HCT116 (cell line): ENCODE results near the gene C18orf54. TPM values are rescaled to one million over a fixed set of nuclear protein-coding genes. Genes with fewer than 3 reads are reported as not detected.

ENCODE experiments used
- ATAC-seq: fragments of 200-7000 bp; cut with Tn5 transposase; 2 replicates; pipeline ENCODE4 v1.9.1; 2020; ENCODE audit warnings: mild to moderate bottlenecking, moderate library complexity
- BruUV-seq: library from RNA; stranded (reverse); fragments of 400-500 nt; replicated peaks from 2 replicates; lab custom pipeline; 2021; lab: Mats Ljungman, UMichigan
- CTCF ChIA-PET: fragments of 300-600 bp; sonication (Branson Sonifier 250); formaldehyde crosslinking; loops from one replicate; lab custom pipeline; 2021; ENCODE audit warnings: antibody characterized with exemption; lab: Charles Lee
- POLR2A ChIA-PET: fragments of 300-600, 350-600 bp; sonication (Branson Sonifier 250); formaldehyde crosslinking; loops from one replicate; lab custom pipeline; 2021; ENCODE audit warnings: antibody characterized with exemption; lab: Charles Lee
- RAD21 ChIA-PET, 2 experiments: fragments of 300-600 bp; sonication (Branson Sonifier 250); formaldehyde crosslinking; loops; one replicate each; lab custom pipeline; 2023; ENCODE audit warnings: low total read pairs in 2 of 2; ENCODE audit not compliant: uncharacterized antibody in 2 of 2, unreplicated experiment in 2 of 2, low non-redundant PET in 1 of 2; lab: Charles Lee
- DNase-seq: peaks from one replicate; pipeline ENCODE4 v3.0.0-alpha.2; 2010; ENCODE audit warnings: low read depth, low spot score
- H2AFZ ChIP-seq: fragments of 200-600 bp; shearing (Covaris generic), sonication (generic); 2 replicates; pipeline ENCODE4 v1.6.1; 2017; ENCODE audit warnings: low read depth, mixed run types, mixed read lengths, antibody characterized with exemption, low read length; ENCODE audit not compliant: poor library complexity, severe bottlenecking
- H3K27ac ChIP-seq: 2 replicates; pipeline ENCODE4 v1.5.1; 2012; ENCODE audit warnings: low read depth, low read length
- H3K27me3 ChIP-seq: fragments of 200-600 bp; sonication (generic); 2 replicates; pipeline ENCODE4 v1.6.1; 2016; ENCODE audit warnings: mixed run types, low read length, mixed read lengths; ENCODE audit not compliant: insufficient read depth
- H3K36me3 ChIP-seq, 2 experiments: fragments of 200-500 bp in 1 of 2; fragments of 200-600 bp in 1 of 2; sonication (Bioruptor generic) in 1 of 2; sonication (generic) in 1 of 2; 2 replicates each; pipeline versions ENCODE4 v1.5.1 to v1.6.1; 2014 to 2016; ENCODE audit warnings: low read length in 2 of 2, inconsistent platforms in 1 of 2, mixed read lengths in 1 of 2, mixed run types in 1 of 2; ENCODE audit not compliant: insufficient read depth in 2 of 2, control insufficient read depth in 1 of 2
- H3K4me1 ChIP-seq, 2 experiments: fragments of 200-600 bp in 1 of 2; sonication (generic) in 1 of 2; 2 replicates each; pipeline versions ENCODE4 v1.5.1 to v1.6.1; 2012 to 2017; ENCODE audit warnings: low read length in 2 of 2, inconsistent platforms in 1 of 2, mild to moderate bottlenecking in 1 of 2, mixed read lengths in 1 of 2, mixed run types in 1 of 2, moderate library complexity in 1 of 2; ENCODE audit not compliant: insufficient read depth in 2 of 2, control insufficient read depth in 1 of 2
- H3K4me2 ChIP-seq: fragments of 200-600 bp; sonication (generic); 2 replicates; pipeline ENCODE4 v1.6.1; 2017; ENCODE audit warnings: mixed run types, low read length, mixed read lengths
- H3K4me3 ChIP-seq, 2 experiments: fragments of 200-600 bp in 1 of 2; sonication (generic) in 1 of 2; replicated peaks in 1 of 2; 2 replicates each; pipeline ENCODE4 v1.5.1; 2011 to 2016; ENCODE audit warnings: low read length in 2 of 2, control low read depth in 1 of 2, low read depth in 1 of 2, mild to moderate bottlenecking in 1 of 2, mixed read lengths in 1 of 2, mixed run types in 1 of 2
- H3K79me2 ChIP-seq: fragments of 200-600 bp; sonication (generic); 2 replicates; pipeline ENCODE4 v1.6.1; 2017; ENCODE audit warnings: mild to moderate bottlenecking, mixed run types, low read length, moderate library complexity, mixed read lengths; ENCODE audit not compliant: insufficient read depth
- H3K9ac ChIP-seq: fragments of 200-600 bp; sonication (generic); 2 replicates; pipeline ENCODE4 v1.6.1; 2016; ENCODE audit warnings: low read length, mixed read lengths
- H3K9me2 ChIP-seq: fragments of 200-600 bp; sonication (generic), shearing (Covaris generic); 2 replicates; pipeline ENCODE4 v1.6.1; 2017; ENCODE audit warnings: mixed run types, mild to moderate bottlenecking, moderate library complexity; ENCODE audit not compliant: insufficient read depth
- H3K9me3 ChIP-seq, 2 experiments: fragments of 200-500 bp in 1 of 2; fragments of 200-600 bp in 1 of 2; sonication (Bioruptor generic) in 1 of 2; sonication (generic) in 1 of 2; 2 replicates each; pipeline ENCODE4 v1.6.1; 2014 to 2017; ENCODE audit warnings: low read length in 2 of 2, mixed read lengths in 2 of 2, inconsistent platforms in 1 of 2, low read depth in 1 of 2, mild to moderate bottlenecking in 1 of 2, mixed run types in 1 of 2, moderate library complexity in 1 of 2; ENCODE audit not compliant: control insufficient read depth in 1 of 2, insufficient read depth in 1 of 2
- H4K20me1 ChIP-seq: fragments of 200-600 bp; sonication (generic), shearing (Covaris generic); 2 replicates; pipeline ENCODE4 v1.6.1; 2017; ENCODE audit warnings: mixed run types, mild to moderate bottlenecking, moderate library complexity; ENCODE audit not compliant: insufficient read depth
- CEBPB ChIP-seq: IDR thresholded peaks from 2 replicates; pipeline ENCODE4 v1.6.1; 2012; ENCODE audit warnings: low read depth
- EGR1 ChIP-seq: IDR thresholded peaks from 2 replicates; pipeline ENCODE4 v1.6.1; 2012; ENCODE audit warnings: low read depth
- ELF1 ChIP-seq: IDR thresholded peaks from 2 replicates; pipeline ENCODE4 v1.6.1; 2012; ENCODE audit warnings: low read depth, borderline replicate concordance
- EZH2 ChIP-seq: fragments of 200-600 bp; sonication (generic); IDR thresholded peaks from 2 replicates; pipeline ENCODE4 v1.6.1; 2017; ENCODE audit warnings: antibody characterized with exemption, mixed run types
- EZH2phosphoT487 ChIP-seq: fragments of 200-600 bp; IDR thresholded peaks from 2 replicates; pipeline ENCODE4 v1.6.1; 2018; ENCODE audit warnings: antibody characterized with exemption, borderline replicate concordance
- FOSL1 ChIP-seq: IDR thresholded peaks from 2 replicates; pipeline ENCODE4 v1.6.1; 2012; ENCODE audit warnings: low read depth
- JUND ChIP-seq: IDR thresholded peaks from 2 replicates; pipeline ENCODE4 v1.6.1; 2012
- POLR2A ChIP-seq: IDR thresholded peaks from 2 replicates; pipeline ENCODE4 v1.7.0; 2011; ENCODE audit warnings: borderline replicate concordance; ENCODE audit not compliant: insufficient read depth, insufficient read length; ENCODE audit errors: extremely low read depth
- POLR2AphosphoS5 ChIP-seq: IDR thresholded peaks from 2 replicates; pipeline ENCODE4 v1.6.1; 2011; ENCODE audit warnings: mild to moderate bottlenecking, low read depth, low read length, moderate library complexity
- SIN3A ChIP-seq: IDR thresholded peaks from 2 replicates; pipeline ENCODE4 v1.6.1; 2012; ENCODE audit warnings: low read depth
- SP1 ChIP-seq: IDR thresholded peaks from 2 replicates; pipeline ENCODE4 v1.6.1; 2012; ENCODE audit warnings: low read depth
- SRF ChIP-seq: IDR thresholded peaks from 2 replicates; pipeline ENCODE4 v1.6.1; 2012; ENCODE audit warnings: low read depth
- YY1 ChIP-seq: IDR thresholded peaks from 2 replicates; pipeline ENCODE4 v1.6.1; 2011; ENCODE audit warnings: low read length, low read depth, moderate library complexity, mild to moderate bottlenecking; ENCODE audit not compliant: insufficient replicate concordance; ENCODE audit errors: extremely low read depth
- ZNF274 ChIP-seq: fragments of 200-500 bp; sonication (Bioruptor generic); IDR thresholded peaks from 2 replicates; pipeline ENCODE4 v1.6.1; 2014; ENCODE audit warnings: mild to moderate bottlenecking, low read depth, low read length, inconsistent platforms
- intact Hi-C: fragments of 100-400 bp; cut with micrococcal nuclease; formaldehyde crosslinking; loops from 2 replicates; pipeline ENCODE4 v1.10.0; 2022
- total RNA-seq: library from RNA; stranded (reverse); gene quantifications from one replicate; pipeline ENCODE4 v1.2.1, GENCODE V29; 2021; ENCODE audit not compliant: unreplicated experiment
- TF ChIP-seq, protein P1 (sequence below): IDR thresholded peaks from 2 replicates; pipeline ENCODE4 v1.6.1; 2012
- TF ChIP-seq, protein P2 (sequence below), 3 experiments: fragments of 200-600 bp in 1 of 3; sonication (generic) in 1 of 3; IDR thresholded peaks in 2 of 3; conservative IDR thresholded peaks in 1 of 3; 2 replicates each; pipeline ENCODE4 v1.5.1; 2012 to 2017; ENCODE audit warnings: low read depth in 2 of 3, low read length in 2 of 3, antibody characterized with exemption in 1 of 3, borderline replicate concordance in 1 of 3, control low read depth in 1 of 3, mild to moderate bottlenecking in 1 of 3, mixed read lengths in 1 of 3, mixed run types in 1 of 3, moderate library complexity in 1 of 3; ENCODE audit not compliant: insufficient read depth in 1 of 3
- TF ChIP-seq, protein P3 (sequence below): IDR thresholded peaks from 2 replicates; pipeline ENCODE4 v1.6.1; 2011; ENCODE audit warnings: mild to moderate bottlenecking, low read length, moderate library complexity; ENCODE audit not compliant: insufficient replicate concordance; ENCODE audit errors: extremely low read depth

Gene C18orf54
- total RNA-seq, 1 experiment from 2014 or later: 10.0 TPM

DNA sequence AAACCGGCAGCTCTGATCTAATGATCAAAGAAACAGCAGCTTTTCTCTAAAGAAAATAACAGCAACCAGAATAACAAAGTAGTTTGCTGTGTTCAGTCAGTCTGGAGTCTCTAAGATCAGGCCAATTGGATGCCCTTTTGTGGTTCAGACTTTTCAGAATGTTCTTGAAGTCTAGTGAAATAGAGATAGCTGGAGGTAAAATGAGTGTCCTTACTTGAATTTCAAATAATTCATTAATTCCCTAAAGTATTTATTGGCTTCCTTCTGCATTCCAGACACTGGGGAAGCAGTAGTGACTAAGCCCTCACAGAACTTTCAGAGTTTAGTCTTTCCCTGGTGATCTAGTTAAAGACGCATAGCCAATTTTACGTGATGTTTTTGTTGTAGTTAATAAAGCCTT is 58.7 kb downstream of the C18orf54 start:
- Histone ChIP-seq H3K9ac (no peak overlapping the region), H3K4me3 (no peak overlapping the region), H3K4me2 (no peak overlapping the region), H4K20me1 (no peaks in the 10 kb centered on the region), H3K27ac (no peak overlapping the region), H3K79me2 (no peaks in the 10 kb centered on the region), H2AFZ (no peak overlapping the region), H3K4me1 (no peaks in the 10 kb centered on the region; a peak in 1 of 4 replicates), H3K27me3 (no peaks in the 10 kb centered on the region), H3K9me2 (no peaks in the 10 kb centered on the region), H3K36me3 (no peaks in the 10 kb centered on the region), H3K9me3 (no peaks in the 10 kb centered on the region)
- ChIA-PET RAD21 (interaction anchor here in 1 of 2 experiments (0.6 kb wide), 2 partner anchors 24 to 265 kb away, joined by 3 read pairs; no protein-coding TSS in a partner anchor), POLR2A (no interaction called here), CTCF (interaction anchor here (1.2 kb wide), 1 partner anchor 24 kb away, joined by 4 read pairs; no protein-coding TSS in a partner anchor)
- BruUV-seq: no TSS peak
- intact Hi-C loops: no loop called here
- no peak for TF ChIP-seq SIN3A
- TF ChIP-seq POLR2A: no peak
- TF ChIP-seq, protein P1, sequence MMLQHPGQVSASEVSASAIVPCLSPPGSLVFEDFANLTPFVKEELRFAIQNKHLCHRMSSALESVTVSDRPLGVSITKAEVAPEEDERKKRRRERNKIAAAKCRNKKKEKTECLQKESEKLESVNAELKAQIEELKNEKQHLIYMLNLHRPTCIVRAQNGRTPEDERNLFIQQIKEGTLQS: no peak
- TF ChIP-seq FOSL1: no peak
- TF ChIP-seq POLR2AphosphoS5: no peak
- TF ChIP-seq SP1: no peak
- ATAC-seq: no peak
- no peak for DNase-seq

DNA sequence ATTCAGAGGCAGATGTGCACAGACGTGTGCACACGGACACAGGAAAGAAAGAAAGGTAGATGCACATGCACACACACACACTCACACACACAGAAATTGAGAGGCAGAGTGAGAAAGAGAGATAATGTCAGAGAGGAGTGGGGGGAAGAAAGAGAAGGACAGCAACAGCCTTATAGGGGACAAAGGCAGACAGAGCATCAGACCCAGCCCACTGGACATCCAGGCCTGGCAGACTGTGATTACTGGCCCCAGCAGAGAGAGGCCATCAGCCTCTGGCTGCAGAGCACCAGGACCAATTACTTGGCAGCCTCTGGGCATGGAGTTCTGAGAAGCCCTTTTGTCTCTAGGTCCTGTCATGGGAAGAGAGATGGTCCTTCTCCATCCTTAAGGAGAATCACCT is 66.1 kb downstream of the C18orf54 start:
- CTCF ChIA-PET: no interaction called here
- TF ChIP-seq CEBPB (no peak), ELF1 (no peak), JUND (no peak), POLR2A (no peak), YY1 (no peak), FOSL1 (no peak), EZH2 (no peak), SRF (no peak), SIN3A (no peak), EGR1 (no peak), ZNF274 (no peak), EZH2phosphoT487 (no peak)
- TF ChIP-seq, protein P2, sequence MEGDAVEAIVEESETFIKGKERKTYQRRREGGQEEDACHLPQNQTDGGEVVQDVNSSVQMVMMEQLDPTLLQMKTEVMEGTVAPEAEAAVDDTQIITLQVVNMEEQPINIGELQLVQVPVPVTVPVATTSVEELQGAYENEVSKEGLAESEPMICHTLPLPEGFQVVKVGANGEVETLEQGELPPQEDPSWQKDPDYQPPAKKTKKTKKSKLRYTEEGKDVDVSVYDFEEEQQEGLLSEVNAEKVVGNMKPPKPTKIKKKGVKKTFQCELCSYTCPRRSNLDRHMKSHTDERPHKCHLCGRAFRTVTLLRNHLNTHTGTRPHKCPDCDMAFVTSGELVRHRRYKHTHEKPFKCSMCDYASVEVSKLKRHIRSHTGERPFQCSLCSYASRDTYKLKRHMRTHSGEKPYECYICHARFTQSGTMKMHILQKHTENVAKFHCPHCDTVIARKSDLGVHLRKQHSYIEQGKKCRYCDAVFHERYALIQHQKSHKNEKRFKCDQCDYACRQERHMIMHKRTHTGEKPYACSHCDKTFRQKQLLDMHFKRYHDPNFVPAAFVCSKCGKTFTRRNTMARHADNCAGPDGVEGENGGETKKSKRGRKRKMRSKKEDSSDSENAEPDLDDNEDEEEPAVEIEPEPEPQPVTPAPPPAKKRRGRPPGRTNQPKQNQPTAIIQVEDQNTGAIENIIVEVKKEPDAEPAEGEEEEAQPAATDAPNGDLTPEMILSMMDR (IDR thresholded peaks at IDR 0.05 in 2 of 3, conservative IDR thresholded peaks at IDR 0.05 in 1 of 3; ENCODE audit: borderline replicate concordance in 1 of 3, insufficient read depth in 1 of 3, low read depth in 2 of 3, low read length in 2 of 3): no peak
- TF ChIP-seq, protein P3, sequence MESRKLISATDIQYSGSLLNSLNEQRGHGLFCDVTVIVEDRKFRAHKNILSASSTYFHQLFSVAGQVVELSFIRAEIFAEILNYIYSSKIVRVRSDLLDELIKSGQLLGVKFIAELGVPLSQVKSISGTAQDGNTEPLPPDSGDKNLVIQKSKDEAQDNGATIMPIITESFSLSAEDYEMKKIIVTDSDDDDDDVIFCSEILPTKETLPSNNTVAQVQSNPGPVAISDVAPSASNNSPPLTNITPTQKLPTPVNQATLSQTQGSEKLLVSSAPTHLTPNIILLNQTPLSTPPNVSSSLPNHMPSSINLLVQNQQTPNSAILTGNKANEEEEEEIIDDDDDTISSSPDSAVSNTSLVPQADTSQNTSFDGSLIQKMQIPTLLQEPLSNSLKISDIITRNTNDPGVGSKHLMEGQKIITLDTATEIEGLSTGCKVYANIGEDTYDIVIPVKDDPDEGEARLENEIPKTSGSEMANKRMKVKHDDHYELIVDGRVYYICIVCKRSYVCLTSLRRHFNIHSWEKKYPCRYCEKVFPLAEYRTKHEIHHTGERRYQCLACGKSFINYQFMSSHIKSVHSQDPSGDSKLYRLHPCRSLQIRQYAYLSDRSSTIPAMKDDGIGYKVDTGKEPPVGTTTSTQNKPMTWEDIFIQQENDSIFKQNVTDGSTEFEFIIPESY: no peak

More for the DNA sequence above, 66.1 kb downstream of the C18orf54 start:
- Histone ChIP-seq H3K9me2 (no peaks in the 10 kb centered on the region), H3K4me3 (no peak overlapping the region), H3K27me3 (no peaks in the 10 kb centered on the region), H3K36me3 (no peaks in the 10 kb centered on the region), H4K20me1 (no peaks in the 10 kb centered on the region), H3K4me1 (no peaks in the 10 kb centered on the region), H3K4me2 (no peak overlapping the region), H3K27ac (no peak overlapping the region), H2AFZ (no peak overlapping the region), H3K9ac (no peak overlapping the region), H3K79me2 (no peaks in the 10 kb centered on the region), H3K9me3 (no peaks in the 10 kb centered on the region)
- ChIA-PET POLR2A (no interaction called here), RAD21 (no interaction called here)
- no TSS peak for BruUV-seq
- no peak for ATAC-seq
- intact Hi-C loops: no loop called here
- no peak for DNase-seq
